OCI-LY3 (cell line): ENCODE measurements around the gene UPK3A.

Source experiments
- H2AFZ ChIP-seq: fragments of 200-600, 300-600 bp; shearing (Covaris generic); 2 replicates; pipeline ENCODE4 v1.6.0; 2014; ENCODE audit warnings: antibody characterized with exemption, low read depth, low read length
- H3K27ac ChIP-seq: fragments of 200-600, 300-600 bp; sonication (generic); 2 replicates; pipeline ENCODE4 v1.5.1; 2014; ENCODE audit warnings: mild to moderate bottlenecking, low read length, moderate library complexity, mixed read lengths
- H3K27me3 ChIP-seq: fragments of 200-600, 300-600 bp; sonication (generic); 2 replicates; pipeline ENCODE4 v1.6.1; 2014; ENCODE audit warnings: low read depth, low read length, mixed read lengths
- H3K36me3 ChIP-seq: fragments of 200-600, 300-600 bp; sonication (generic); replicated peaks from 2 replicates; pipeline ENCODE3; 2014; ENCODE audit warnings: low read depth, low read length, mixed read lengths
- H3K4me1 ChIP-seq: fragments of 300-600, 200-600 bp; sonication (generic); 2 replicates; pipeline ENCODE4 v1.6.1; 2014; ENCODE audit warnings: low read length, mixed read lengths
- H3K4me2 ChIP-seq: fragments of 200-600, 300-600 bp; sonication (generic); 2 replicates; pipeline ENCODE4 v1.6.1; 2014; ENCODE audit warnings: low read length, mixed read lengths
- H3K4me3 ChIP-seq: fragments of 300-600, 200-600 bp; sonication (generic); 2 replicates; pipeline ENCODE4 v1.5.1; 2014; ENCODE audit warnings: antibody characterized with exemption, mild to moderate bottlenecking, low read length, moderate library complexity
- H3K79me2 ChIP-seq: fragments of 300-600, 200-600 bp; shearing (Covaris generic); 2 replicates; pipeline ENCODE4 v1.6.1; 2014; ENCODE audit warnings: mild to moderate bottlenecking, low read length, mixed read lengths
- H3K9ac ChIP-seq: fragments of 300-600, 200-600 bp; shearing (Covaris generic); 2 replicates; pipeline ENCODE4 v1.6.0; 2014; ENCODE audit warnings: mild to moderate bottlenecking, low read length, moderate library complexity
- H3K9me3 ChIP-seq: fragments of 200-600, 300-600 bp; shearing (Covaris generic); 2 replicates; pipeline ENCODE4 v1.6.1; 2014; ENCODE audit warnings: low read length, mixed read lengths; ENCODE audit not compliant: insufficient read depth
- H4K20me1 ChIP-seq: fragments of 200-600, 300-600 bp; sonication (generic); 2 replicates; pipeline ENCODE4 v1.6.1; 2016; ENCODE audit warnings: low read length, mixed read lengths; ENCODE audit not compliant: insufficient read depth
- EZH2phosphoT487 ChIP-seq: fragments of 200-600 bp; shearing (Covaris generic); IDR thresholded peaks from 2 replicates; pipeline ENCODE4 v1.6.1; 2018; ENCODE audit warnings: antibody characterized with exemption, mixed run types, low read depth
- TF ChIP-seq, protein P1 (sequence below): fragments of 200-600, 300-600 bp; sonication (generic); IDR thresholded peaks from 2 replicates; pipeline ENCODE4 v1.5.1; 2014; ENCODE audit warnings: antibody characterized with exemption, low read length, low read depth

The UPK3A gene

GRCh38 chr22:45343143-45343542 is 58.4 kb downstream of the UPK3A start:
- no peaks in the 10 kb centered on the region for H3K27me3 ChIP-seq
- no peaks in the 10 kb centered on the region for H3K4me1 ChIP-seq
- TF ChIP-seq, protein P1, sequence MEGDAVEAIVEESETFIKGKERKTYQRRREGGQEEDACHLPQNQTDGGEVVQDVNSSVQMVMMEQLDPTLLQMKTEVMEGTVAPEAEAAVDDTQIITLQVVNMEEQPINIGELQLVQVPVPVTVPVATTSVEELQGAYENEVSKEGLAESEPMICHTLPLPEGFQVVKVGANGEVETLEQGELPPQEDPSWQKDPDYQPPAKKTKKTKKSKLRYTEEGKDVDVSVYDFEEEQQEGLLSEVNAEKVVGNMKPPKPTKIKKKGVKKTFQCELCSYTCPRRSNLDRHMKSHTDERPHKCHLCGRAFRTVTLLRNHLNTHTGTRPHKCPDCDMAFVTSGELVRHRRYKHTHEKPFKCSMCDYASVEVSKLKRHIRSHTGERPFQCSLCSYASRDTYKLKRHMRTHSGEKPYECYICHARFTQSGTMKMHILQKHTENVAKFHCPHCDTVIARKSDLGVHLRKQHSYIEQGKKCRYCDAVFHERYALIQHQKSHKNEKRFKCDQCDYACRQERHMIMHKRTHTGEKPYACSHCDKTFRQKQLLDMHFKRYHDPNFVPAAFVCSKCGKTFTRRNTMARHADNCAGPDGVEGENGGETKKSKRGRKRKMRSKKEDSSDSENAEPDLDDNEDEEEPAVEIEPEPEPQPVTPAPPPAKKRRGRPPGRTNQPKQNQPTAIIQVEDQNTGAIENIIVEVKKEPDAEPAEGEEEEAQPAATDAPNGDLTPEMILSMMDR: no peak
- H3K9ac ChIP-seq: no peak overlapping the region
- peaks cover 58% of the 10 kb centered on the region for H3K36me3 ChIP-seq
- no peaks in the 10 kb centered on the region for H3K79me2 ChIP-seq
- no peak overlapping the region for H2AFZ ChIP-seq
- no peak overlapping the region for H3K4me3 ChIP-seq
- H4K20me1 ChIP-seq: no peaks in the 10 kb centered on the region
- no peak overlapping the region for H3K27ac ChIP-seq
- no peaks in the 10 kb centered on the region for H3K9me3 ChIP-seq
- no peak overlapping the region for H3K4me2 ChIP-seq

DNA sequence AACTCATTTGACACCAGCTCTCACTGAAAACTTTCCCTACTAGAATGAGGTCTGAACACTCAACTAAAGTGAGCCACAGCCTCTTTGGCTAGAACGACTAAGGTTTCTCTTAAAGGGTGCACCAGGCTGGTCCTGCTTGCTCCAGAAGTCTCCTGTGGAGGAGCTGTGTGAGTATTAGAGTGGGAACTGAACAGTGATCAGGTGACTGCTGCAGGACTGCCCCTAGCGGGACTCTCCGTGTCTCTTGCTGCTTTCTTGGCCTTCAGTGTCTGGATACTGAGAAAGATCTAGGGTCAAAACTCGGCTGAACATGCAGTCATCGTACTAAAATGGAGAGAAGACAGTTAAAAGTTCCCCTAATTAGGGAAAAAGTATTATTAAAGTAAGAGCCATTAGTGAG is 59.6 kb downstream of the UPK3A start:
- no peak overlapping the region for H3K4me3 ChIP-seq
- no peak overlapping the region for H3K27ac ChIP-seq
- no peaks in the 10 kb centered on the region for H4K20me1 ChIP-seq
- H3K36me3 ChIP-seq: peaks cover 54% of the 10 kb centered on the region
- no peak overlapping the region for H3K9ac ChIP-seq
- H2AFZ ChIP-seq: no peak overlapping the region
- no peaks in the 10 kb centered on the region for H3K9me3 ChIP-seq
- no peaks in the 10 kb centered on the region for H3K79me2 ChIP-seq
- no peak overlapping the region for H3K4me2 ChIP-seq
- H3K27me3 ChIP-seq: no peaks in the 10 kb centered on the region
- TF ChIP-seq EZH2phosphoT487: no peak
- TF ChIP-seq, protein P1: no peak
- H3K4me1 ChIP-seq: no peaks in the 10 kb centered on the region
